ENCODE data around the gene THSD7A.

Gene THSD7A

DNA sequence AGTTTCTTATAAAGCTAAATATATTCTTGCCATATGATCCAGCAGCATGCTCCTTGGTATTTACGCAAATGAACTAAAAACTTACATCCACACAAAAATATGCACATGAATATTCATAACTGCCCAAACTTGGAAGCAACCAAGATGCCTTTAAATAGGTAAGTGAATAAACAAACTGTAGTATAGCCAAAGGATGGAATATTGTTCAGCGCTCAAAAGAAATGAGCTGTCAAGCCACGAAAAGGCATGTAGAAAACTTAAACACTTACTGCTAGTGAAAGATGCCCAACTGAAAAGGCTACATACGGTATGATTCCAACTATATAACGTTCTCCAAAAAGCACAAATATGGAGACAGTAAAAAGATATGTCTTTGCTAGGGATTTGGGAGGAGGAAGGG lies 12.7 kb downstream of the THSD7A start:
- in situ Hi-C loops (cut with MboI; ENCODE audit: low sequenced_read_pairs, unreplicated experiment): no loop called here
- TF ChIP-seq, protein P1, sequence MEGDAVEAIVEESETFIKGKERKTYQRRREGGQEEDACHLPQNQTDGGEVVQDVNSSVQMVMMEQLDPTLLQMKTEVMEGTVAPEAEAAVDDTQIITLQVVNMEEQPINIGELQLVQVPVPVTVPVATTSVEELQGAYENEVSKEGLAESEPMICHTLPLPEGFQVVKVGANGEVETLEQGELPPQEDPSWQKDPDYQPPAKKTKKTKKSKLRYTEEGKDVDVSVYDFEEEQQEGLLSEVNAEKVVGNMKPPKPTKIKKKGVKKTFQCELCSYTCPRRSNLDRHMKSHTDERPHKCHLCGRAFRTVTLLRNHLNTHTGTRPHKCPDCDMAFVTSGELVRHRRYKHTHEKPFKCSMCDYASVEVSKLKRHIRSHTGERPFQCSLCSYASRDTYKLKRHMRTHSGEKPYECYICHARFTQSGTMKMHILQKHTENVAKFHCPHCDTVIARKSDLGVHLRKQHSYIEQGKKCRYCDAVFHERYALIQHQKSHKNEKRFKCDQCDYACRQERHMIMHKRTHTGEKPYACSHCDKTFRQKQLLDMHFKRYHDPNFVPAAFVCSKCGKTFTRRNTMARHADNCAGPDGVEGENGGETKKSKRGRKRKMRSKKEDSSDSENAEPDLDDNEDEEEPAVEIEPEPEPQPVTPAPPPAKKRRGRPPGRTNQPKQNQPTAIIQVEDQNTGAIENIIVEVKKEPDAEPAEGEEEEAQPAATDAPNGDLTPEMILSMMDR (IDR thresholded peaks at IDR 0.05; ENCODE audit: borderline replicate concordance, control extremely low read depth, extremely low read depth, insufficient read depth, missing control alignments): no peak
- DNase-seq (ENCODE audit: low spot score): no peak

DNA sequence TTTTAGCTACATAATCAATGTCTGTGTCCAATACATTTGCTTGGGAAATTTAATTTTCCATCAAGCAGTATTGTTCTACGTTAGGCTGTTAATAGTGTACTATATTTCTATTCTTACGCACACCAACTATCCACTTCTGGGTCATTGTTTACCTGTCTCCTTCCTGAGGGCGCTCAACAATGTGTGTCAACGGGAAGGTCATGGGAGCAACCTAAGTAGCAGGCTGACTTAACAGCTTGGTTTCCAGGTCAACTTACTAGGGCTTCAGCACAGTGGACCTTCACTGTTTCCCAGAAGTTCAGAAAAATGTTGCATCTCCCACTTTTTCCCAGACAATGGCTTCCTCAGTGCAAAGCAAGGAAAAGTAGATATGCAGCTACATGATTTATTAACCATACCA lies 13.7 kb downstream of the THSD7A start:
- in situ Hi-C loops (cut with MboI; ENCODE audit: low sequenced_read_pairs, unreplicated experiment): no loop called here
- DNase-seq (ENCODE audit: low spot score): no peak
- TF ChIP-seq, protein P1 (IDR thresholded peaks at IDR 0.05; ENCODE audit: borderline replicate concordance, control extremely low read depth, extremely low read depth, insufficient read depth, missing control alignments): no peak

DNA sequence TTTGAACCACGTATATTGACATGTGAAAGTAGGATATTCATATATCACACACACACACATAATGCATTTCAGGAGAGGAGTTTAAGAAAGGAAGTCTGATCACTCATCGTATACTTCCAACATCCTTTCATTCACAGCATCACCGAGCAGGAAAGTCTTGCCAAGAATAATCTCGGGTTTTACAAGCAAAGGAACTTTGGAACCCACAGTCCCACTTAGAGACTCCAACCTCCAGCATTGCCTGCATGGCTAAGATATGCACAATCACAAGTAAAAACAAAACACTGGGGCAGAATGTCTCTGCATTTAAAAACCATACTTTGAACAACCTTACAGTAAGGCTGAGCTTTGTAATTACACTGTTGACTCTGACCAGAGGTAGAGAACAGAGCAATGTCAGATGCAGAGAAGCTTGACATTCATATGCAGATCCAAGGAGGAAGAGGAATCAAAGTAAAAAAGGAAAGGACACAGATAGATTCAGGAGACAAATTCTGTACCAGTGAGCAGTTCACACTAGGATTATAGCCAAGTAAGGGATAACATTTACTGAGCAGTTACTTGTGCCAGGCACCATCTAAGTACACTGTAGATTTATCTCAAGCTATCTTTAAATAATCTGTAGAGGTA lies 14.8 kb downstream of the THSD7A start:
- no peak for DNase-seq (ENCODE audit: low spot score)
- in situ Hi-C loops (cut with MboI; ENCODE audit: low sequenced_read_pairs, unreplicated experiment): no loop called here
- TF ChIP-seq, protein P1 (IDR thresholded peaks at IDR 0.05; ENCODE audit: borderline replicate concordance, control extremely low read depth, extremely low read depth, insufficient read depth, missing control alignments): no peak

DNA sequence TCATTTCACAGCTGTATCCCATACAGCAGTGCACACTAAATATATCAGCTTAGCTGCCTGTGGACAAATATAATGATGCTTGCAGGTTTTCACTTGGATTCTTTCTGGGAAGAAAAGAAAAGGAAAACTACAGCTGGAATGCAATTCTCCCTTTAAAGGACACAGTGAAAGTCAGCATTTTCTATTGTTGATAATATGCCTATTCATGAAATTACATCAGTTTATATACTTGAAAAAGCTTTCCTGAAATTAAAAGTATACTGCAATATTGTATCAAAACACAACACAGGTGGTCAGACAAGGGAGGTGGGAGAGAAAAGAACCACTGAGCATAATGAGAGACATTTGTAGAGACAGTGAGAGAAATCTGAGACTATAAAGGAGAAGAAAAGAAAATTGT lies 20.3 kb downstream of the THSD7A start:
- TF ChIP-seq, protein P1 (IDR thresholded peaks at IDR 0.05; ENCODE audit: borderline replicate concordance, control extremely low read depth, extremely low read depth, insufficient read depth, missing control alignments): no peak
- no peak for DNase-seq (ENCODE audit: low spot score)
- in situ Hi-C loops (cut with MboI; ENCODE audit: low sequenced_read_pairs, unreplicated experiment): no loop called here

DNA sequence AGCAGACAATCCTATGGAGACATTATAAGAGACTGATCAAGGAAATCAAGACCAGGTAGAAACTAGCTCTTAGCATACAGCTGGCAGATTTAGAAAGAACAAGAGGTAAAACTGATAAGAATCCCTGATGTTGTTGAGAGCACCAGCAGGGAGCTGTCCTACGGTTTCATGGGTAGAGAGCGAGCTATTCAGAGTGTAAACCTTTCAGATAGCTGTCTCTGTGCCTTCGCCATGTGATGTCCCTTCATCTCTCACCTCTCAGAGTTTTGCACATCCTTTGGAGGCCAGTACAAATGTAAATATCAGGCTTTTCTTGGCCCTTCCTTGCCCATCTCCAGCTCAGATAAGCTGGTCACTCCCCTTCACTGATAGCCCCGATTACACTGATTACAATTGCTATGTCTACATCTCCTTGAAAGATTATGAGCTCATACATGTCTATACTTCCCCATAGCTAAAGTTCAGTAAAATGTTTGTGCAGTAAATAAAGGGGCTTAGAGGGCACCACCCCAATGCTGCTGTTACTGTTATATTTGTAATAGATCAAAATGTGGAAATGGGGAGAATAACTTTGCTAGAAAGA lies 21.9 kb downstream of the THSD7A start:
- TF ChIP-seq, protein P1 (IDR thresholded peaks at IDR 0.05; ENCODE audit: borderline replicate concordance, control extremely low read depth, extremely low read depth, insufficient read depth, missing control alignments): no peak
- no peak for DNase-seq (ENCODE audit: low spot score)
- in situ Hi-C loops (cut with MboI; ENCODE audit: low sequenced_read_pairs, unreplicated experiment): no loop called here

DNA sequence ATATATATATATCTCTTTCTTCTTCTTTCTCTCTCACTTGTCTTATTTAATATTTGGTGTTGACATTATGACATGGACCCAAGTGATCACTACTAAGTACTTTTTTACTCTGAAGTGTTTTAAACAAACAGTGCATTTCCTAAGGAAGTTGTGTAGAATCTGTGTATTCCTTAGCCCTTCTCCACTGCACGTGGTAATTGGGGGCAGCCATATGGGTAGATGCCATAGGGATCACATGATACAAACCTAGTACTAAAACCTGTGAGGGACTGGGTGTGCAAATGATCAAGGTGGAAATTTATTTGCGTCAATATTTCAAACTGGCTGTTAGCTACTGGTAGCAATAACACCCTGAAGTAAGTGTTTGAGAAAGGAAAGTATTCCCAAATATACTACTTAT lies 25.0 kb downstream of the THSD7A start:
- DNase-seq (ENCODE audit: low spot score): no peak
- in situ Hi-C loops (cut with MboI; ENCODE audit: low sequenced_read_pairs, unreplicated experiment): no loop called here
- TF ChIP-seq, protein P1 (IDR thresholded peaks at IDR 0.05; ENCODE audit: borderline replicate concordance, control extremely low read depth, extremely low read depth, insufficient read depth, missing control alignments): no peak

Measured in GM13976 (cell line).